Astrocyte of the cerebellum (primary cell): Measurements from ENCODE around the gene CARMIL3.
"Not testable (repeated sequence)": the region's sequence is repeated elsewhere in the genome, so short reads cannot be mapped to it uniquely, and the experiment has no call there.

Experiments
- DNase-seq: peaks from one replicate; pipeline ENCODE4 v3.0.0-alpha.2; 2011; ENCODE audit warnings: low read depth
- H3K4me3 ChIP-seq: 2 replicates; pipeline ENCODE4 v1.5.1; 2011; ENCODE audit warnings: mild to moderate bottlenecking, low read depth, low read length, moderate library complexity
- CTCF ChIP-seq: IDR thresholded peaks from 2 replicates; pipeline ENCODE4 v1.5.1; 2012; ENCODE audit warnings: low read length, low read depth, moderate library complexity, mild to moderate bottlenecking; ENCODE audit errors: missing control alignments
- in situ Hi-C: cut with HindIII; loops from 2 replicates; pipeline ENCODE4 v1.10.0; 2017; ENCODE audit warnings: low sequenced_read_pairs

CARMIL3 gene

DNA sequence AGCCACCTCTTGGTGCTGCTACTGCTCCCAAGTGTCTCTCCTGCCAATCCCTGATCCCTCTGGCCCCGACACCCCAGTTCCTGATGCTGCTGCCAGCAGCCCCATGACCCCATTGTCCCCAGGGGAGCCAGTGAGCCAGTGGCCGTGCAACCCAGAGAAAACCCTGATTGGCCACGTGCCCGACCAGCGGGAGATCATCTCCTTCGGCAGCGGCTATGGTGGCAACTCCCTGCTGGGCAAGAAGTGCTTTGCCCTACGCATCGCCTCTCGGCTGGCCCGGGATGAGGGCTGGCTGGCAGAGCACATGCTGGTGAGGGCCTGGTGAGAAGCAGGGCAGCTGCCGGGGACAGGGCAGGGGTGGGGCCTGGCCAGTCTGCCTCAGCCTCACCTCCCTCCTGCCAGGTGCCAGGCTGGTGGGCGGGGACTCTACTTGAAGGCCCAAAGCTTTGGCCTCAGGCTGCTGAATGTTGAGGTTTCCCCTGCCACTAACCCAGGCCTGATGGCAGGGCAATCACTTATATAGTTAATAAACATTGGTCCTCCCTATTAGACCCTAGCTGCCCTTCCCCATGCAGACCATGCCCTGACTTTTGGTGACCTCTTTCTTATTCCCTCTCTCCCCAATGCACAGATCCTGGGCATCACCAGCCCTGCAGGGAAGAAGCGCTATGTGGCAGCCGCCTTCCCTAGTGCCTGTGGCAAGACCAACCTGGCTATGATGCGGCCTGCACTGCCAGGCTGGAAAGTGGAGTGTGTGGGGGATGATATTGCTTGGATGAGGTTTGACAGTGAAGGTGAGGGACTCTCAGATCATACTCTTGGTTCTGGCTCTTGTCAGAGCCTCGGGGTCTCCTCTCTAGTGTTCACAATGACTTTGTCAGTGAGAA is 47.4 kb downstream of the CARMIL3 start:
- in situ Hi-C loops: no loop called here
- no peak for DNase-seq
- TF ChIP-seq CTCF: no peak
- no peak overlapping the region for H3K4me3 ChIP-seq

DNA sequence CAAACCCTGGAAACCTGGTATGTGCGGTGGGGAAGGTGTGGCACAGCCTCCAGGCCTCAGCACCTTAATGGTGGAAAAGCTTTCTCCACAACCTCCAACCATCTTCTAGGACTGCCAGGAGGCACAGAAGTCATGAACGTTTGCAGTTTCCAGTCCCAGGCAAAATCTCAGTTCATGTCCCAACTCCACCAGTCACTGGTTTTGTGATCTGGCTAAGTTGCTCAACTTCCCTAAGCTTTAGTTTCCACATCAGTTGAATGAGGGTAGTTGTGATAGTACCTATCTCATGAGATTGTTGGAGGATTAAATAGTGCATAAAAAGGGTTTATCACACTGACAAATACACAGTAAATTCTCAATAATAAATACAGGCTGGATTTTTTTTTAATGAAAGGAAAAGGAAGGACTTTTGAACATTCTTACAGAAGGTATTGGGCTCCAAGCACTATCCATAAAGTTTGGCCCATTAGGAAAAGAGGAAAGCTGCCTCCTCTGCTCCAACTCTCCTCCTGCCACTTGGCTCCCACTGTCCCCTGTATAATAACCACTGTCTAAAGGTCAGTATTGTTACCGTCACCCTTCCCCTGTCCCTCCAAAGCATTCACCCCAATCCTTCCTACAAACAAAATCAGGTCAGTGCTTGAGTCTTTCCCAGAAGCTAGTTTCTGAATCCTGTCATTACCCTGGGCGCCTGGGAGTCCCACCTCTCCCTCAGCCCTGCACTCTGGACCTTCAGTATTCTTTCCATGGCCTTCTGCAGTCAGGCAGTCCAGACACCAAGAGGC is 48.6 kb downstream of the CARMIL3 start:
- no peak for TF ChIP-seq CTCF
- in situ Hi-C loops: no loop called here
- no peak for DNase-seq
- H3K4me3 ChIP-seq: no peak overlapping the region

DNA sequence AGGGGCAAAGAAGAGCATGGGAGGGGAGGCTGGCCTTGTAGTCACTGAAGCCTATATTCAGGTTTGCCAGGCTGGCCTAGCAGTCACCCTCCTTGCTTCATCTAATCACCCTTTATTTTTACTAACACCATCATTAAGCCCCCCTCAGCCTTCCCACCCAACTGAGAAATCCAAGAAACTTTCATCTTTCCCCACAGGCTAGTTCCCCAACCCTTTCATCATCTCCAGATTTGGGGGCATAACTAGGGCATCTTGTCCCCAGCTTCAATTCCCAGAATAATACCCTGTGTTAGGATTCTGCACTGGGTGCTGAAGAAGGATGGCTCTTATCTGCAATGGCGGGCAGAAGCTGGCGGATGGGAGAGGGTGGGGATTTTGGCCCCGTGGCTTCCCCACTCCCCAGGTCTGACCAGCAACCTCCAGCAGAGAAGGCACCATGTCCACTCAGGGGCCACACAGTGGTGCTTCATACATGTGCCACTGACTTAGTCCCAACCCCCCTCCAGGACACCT is 49.2 kb downstream of the CARMIL3 start:
- H3K4me3 ChIP-seq: no peak overlapping the region
- TF ChIP-seq CTCF: no peak
- no peak for DNase-seq
- in situ Hi-C loops: no loop called here

DNA sequence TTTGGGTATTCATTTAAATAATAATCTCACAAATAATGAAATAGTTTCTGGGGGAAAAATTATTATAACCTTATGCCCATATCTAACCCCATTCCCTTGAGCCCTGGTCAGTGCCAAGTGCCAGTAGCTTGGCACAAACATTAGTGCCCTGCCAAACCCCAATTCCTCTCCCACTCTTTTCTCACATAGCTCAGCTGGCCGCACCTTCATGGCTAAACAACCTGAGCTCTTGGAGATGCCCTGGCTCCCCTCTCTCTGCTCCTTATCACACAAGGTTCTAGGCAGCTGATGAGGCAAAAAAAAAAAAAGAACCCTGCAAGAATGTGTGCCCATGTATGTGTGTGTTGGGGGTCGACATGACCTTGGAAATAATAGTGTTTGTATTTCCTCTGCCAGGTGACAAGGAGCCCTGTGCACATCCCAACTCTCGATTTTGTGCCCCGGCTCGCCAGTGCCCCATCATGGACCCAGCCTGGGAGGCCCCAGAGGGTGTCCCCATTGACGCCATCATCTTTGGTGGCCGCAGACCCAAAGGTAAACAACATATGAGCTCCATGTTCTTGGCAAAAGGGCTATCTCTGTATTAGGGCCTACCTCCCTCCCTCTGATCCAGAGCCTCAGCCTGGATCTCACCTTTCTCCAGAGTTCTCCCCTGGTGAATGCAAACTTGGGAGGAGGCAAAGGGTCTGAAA is 50.7 kb downstream of the CARMIL3 start:
- DNase-seq: no peak
- in situ Hi-C loops: no loop called here
- H3K4me3 ChIP-seq: no peak overlapping the region
- TF ChIP-seq CTCF: no peak

- in situ Hi-C loops: no loop called here
- no peak overlapping the region for H3K4me3 ChIP-seq
- DNase-seq: no peak
- TF ChIP-seq CTCF: no peak
These were observed 51.6 kb downstream of the CARMIL3 start for GRCh38 chr14:24103451-24103850.

DNA sequence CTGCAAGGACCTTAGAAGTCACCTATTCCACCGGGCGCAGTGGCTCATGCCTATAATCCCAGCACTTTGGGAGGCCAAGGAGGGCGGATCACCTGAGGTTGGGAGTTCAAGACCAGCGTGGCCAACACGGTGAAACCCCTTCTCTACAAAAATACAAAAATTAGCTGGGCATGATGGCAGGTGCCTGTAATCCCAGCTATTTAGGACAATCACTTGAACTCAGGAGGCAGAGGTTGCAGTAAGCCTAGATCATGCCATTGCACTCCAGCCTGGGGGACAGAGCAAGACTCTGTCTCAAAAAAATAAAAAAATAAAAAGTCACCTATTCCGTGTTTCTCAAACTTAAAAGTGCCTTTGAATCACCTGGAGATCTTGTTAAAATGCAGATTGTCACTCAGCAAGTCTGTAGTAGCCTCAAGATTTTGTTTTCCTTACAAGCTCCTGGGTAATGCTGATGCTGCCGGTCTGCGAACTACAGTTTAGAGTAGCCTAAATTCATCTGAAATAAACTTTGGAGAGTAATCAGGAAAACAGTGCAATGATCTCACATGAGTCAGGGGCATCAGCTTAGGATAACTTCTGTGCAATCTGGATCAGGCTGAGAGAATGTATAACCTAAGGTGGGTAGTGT is 53.9 kb downstream of the CARMIL3 start:
- DNase-seq, H3K4me3 ChIP-seq, in situ Hi-C loops: not testable (repeated sequence)
